ENCODE results near the gene NAV2. TPM values are rescaled to one million over a fixed set of nuclear protein-coding genes. Genes with fewer than 3 reads are reported as not detected.

Gene NAV2
- total RNA-seq, 1 experiment from 2014 or later: 2.1 TPM

- Histone ChIP-seq H3K4me3 (replicated peaks in 1 of 2; ENCODE audit: low read depth in 1 of 2, low read length in 2 of 2) (no peak overlapping the region), H3K9me2 (ENCODE audit: insufficient read depth) (no peaks in the 10 kb centered on the region), H3K36me3 (ENCODE audit: control insufficient read depth in 1 of 2, insufficient read depth in 2 of 2, low read length in 2 of 2) (no peaks in the 10 kb centered on the region), H3K27me3 (ENCODE audit: insufficient read depth, low read length) (no peaks in the 10 kb centered on the region), H3K79me2 (ENCODE audit: insufficient read depth, low read length) (no peaks in the 10 kb centered on the region), H3K4me2 (ENCODE audit: low read length) (no peak overlapping the region), H2AFZ (ENCODE audit: low read depth, low read length, poor library complexity, severe bottlenecking) (no peak overlapping the region), H3K4me1 (ENCODE audit: control insufficient read depth in 1 of 2, insufficient read depth in 2 of 2, low read length in 2 of 2) (no peaks in the 10 kb centered on the region), H3K27ac (ENCODE audit: low read depth, low read length) (no peak overlapping the region), H3K9ac (ENCODE audit: low read length) (no peak overlapping the region), H4K20me1 (ENCODE audit: insufficient read depth) (no peaks in the 10 kb centered on the region), H3K9me3 (ENCODE audit: control insufficient read depth in 1 of 2, insufficient read depth in 1 of 2, low read depth in 1 of 2, low read length in 2 of 2) (no peaks in the 10 kb centered on the region)
- no peak for TF ChIP-seq EZH2phosphoT487 (IDR thresholded peaks at IDR 0.05; ENCODE audit: borderline replicate concordance)
- TF ChIP-seq POLR2AphosphoS5 (IDR thresholded peaks at IDR 0.05; ENCODE audit: low read depth, low read length): no peak
- no peak for TF ChIP-seq CBX3 (IDR thresholded peaks at IDR 0.05; ENCODE audit: low read depth)
- no peak for TF ChIP-seq EGR1 (IDR thresholded peaks at IDR 0.05; ENCODE audit: low read depth)
- TF ChIP-seq MAX (IDR thresholded peaks at IDR 0.05): no peak
- no peak for TF ChIP-seq ATF3 (IDR thresholded peaks at IDR 0.05)
- no peak for TF ChIP-seq YY1 (IDR thresholded peaks at IDR 0.05; ENCODE audit: extremely low read depth, insufficient replicate concordance, low read depth, low read length)
- no peak for TF ChIP-seq EZH2 (IDR thresholded peaks at IDR 0.05)
- TF ChIP-seq ZBTB33 (IDR thresholded peaks at IDR 0.05; ENCODE audit: extremely low read depth, insufficient replicate concordance, low read length): no peak
- no peak for TF ChIP-seq POLR2A (IDR thresholded peaks at IDR 0.05; ENCODE audit: borderline replicate concordance, extremely low read depth, insufficient read depth, insufficient read length)
- no peak for TF ChIP-seq CTCF (IDR thresholded peaks at IDR 0.05 in 2 of 3, conservative IDR thresholded peaks at IDR 0.05 in 1 of 3; ENCODE audit: borderline replicate concordance in 1 of 3, insufficient read depth in 1 of 3, low read depth in 2 of 3, low read length in 2 of 3)
- no peak for TF ChIP-seq ZFX (IDR thresholded peaks at IDR 0.05)
- no peak for TF ChIP-seq CEBPB (IDR thresholded peaks at IDR 0.05; ENCODE audit: low read depth)
- no peak for TF ChIP-seq FOSL1 (IDR thresholded peaks at IDR 0.05; ENCODE audit: low read depth)
- no TSS peak for BruUV-seq (replicated peaks)
- ChIA-PET RAD21 (ENCODE audit: low non-redundant PET in 1 of 2, low total read pairs in 2 of 2, uncharacterized antibody in 2 of 2, unreplicated experiment in 2 of 2) (no interaction called here), CTCF (no interaction called here), POLR2A (no interaction called here)
- DNase-seq (ENCODE audit: low read depth, low spot score): no peak
- ATAC-seq: no peak
- intact Hi-C loops (cut with micrococcal nuclease): no loop called here
These were observed 357.8 kb downstream of the NAV2 start for GRCh38 chr11:20070459-20070858.

Data from HCT116 (cell line).